ENCODE data around the gene LAMA2. TPM values are rescaled to one million over a fixed set of nuclear protein-coding genes. Genes with fewer than 3 reads are reported as not detected.

LAMA2 gene
- total and polyA plus RNA-seq, 2 of the 8 experiments (the other 6 are each of a cell fraction or from before 2014, with no cell fraction given) = 1.3 to 3.8 TPM

DNA sequence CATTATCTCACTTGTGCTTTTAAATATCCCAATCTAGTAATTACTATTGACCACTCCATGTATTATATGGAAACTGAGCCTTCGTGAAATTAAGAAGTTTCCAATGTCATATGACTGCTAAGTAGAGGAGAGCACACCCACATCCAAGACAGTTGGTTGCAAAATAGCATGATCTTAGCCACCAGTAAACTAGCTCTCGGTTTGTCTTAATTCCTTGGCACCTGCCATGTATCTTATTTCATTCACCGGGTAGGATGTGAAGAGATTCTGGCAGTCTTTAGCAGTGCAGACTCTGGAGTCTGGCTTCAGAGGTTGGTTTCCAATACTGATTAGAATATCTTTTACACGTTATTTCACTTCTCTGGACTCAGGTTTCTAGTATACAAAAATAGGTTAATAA is 270.3 kb downstream of the LAMA2 start:
- Histone ChIP-seq H2BK20ac (ENCODE audit: low read length) (no peak overlapping the region), H4K8ac (ENCODE audit: extremely low read depth, insufficient read depth, low read length) (no peak overlapping the region), H2AK5ac (ENCODE audit: low read depth, low read length) (no peak overlapping the region), H3K23me2 (ENCODE audit: low read depth, low read length) (no peaks in the 10 kb centered on the region), H3K56ac (replicated peaks; ENCODE audit: insufficient read length, low read depth, low read length) (no peak overlapping the region), H3K14ac (ENCODE audit: insufficient read length) (no peak overlapping the region), H3K4me1 (replicated peaks in 1 of 4; ENCODE audit: control insufficient read depth in 3 of 4, insufficient read depth in 4 of 4, low read length in 3 of 4) (no peaks in the 10 kb centered on the region), H3K4ac (replicated peaks; ENCODE audit: insufficient read length, low read depth, low read length) (no peak overlapping the region), H3K79me2 (ENCODE audit: control insufficient read depth in 1 of 2, insufficient read depth in 2 of 2, low read length in 2 of 2) (no peaks in the 10 kb centered on the region), H3K9ac (replicated peaks in 1 of 4; ENCODE audit: extremely low read depth in 1 of 4, low read depth in 3 of 4, low read length in 3 of 4) (no peak overlapping the region), H3K79me1 (ENCODE audit: low read depth, low read length) (no peaks in the 10 kb centered on the region), H3K27ac (ENCODE audit: low read depth, low read length) (no peak overlapping the region), H3K27me3 (replicated peaks in 1 of 4; ENCODE audit: control insufficient read depth in 3 of 4, extremely low read depth in 1 of 4, insufficient read depth in 3 of 4, low read length in 3 of 4) (peaks cover 0 to 1% (median 0%) of the 10 kb centered on the region in 4 experiments; a peak in 1 of 7 replicates), H4K91ac (replicated peaks; ENCODE audit: insufficient read length, low read length) (no peak overlapping the region), H3K18ac (ENCODE audit: extremely low read depth, low read length) (no peak overlapping the region), H3K36me3 (ENCODE audit: control insufficient read depth in 2 of 4, insufficient read depth in 4 of 4, low read length in 3 of 4) (no peaks in the 10 kb centered on the region), H2BK120ac (replicated peaks; ENCODE audit: low read depth, low read length) (no peak overlapping the region), H4K5ac (ENCODE audit: insufficient read length, low read depth, low read length) (no peak overlapping the region), H2BK12ac (ENCODE audit: low read depth, low read length) (no peak overlapping the region), H3K4me3 (ENCODE audit: extremely low read depth in 1 of 4, insufficient read depth in 2 of 4, low read depth in 3 of 4, low read length in 4 of 4) (no peak overlapping the region), H2BK5ac (ENCODE audit: low read depth, low read length) (no peak overlapping the region), H3K23ac (ENCODE audit: insufficient read length) (no peak overlapping the region), H3K4me2 (ENCODE audit: insufficient read depth in 1 of 2, low read depth in 2 of 2, low read length in 2 of 2) (no peak overlapping the region), H2BK15ac (ENCODE audit: low read length) (no peak overlapping the region), H3K9me3 (ENCODE audit: insufficient read depth in 2 of 2, low read depth in 1 of 2, low read length in 1 of 2) (no peaks in the 10 kb centered on the region), H4K20me1 (replicated peaks in 1 of 2; ENCODE audit: control insufficient read depth in 1 of 2, insufficient read depth in 2 of 2, low read length in 2 of 2) (no peaks in the 10 kb centered on the region), H2AFZ (ENCODE audit: low read length) (no peak overlapping the region)
- DNase-seq (ENCODE audit: low read depth in 1 of 2, low spot score in 2 of 2) (no peak), FAIRE-seq (no peak)
- 95% methylated on average over 4 of the region's 4 CpGs; no CpG with 5 or more reads in 1 of the 2 experiments for WGBS, 2 experiments (ENCODE audit: extremely low coverage in 1 of 2, insufficient coverage in 1 of 2, insufficient read length in 1 of 2, insufficient replicate concordance in 2 of 2, low coverage in 1 of 2, low lambda C conversion rate in 2 of 2, missing lambda C conversion rate in 1 of 2)
- POLR2A ChIA-PET (ENCODE audit: partially characterized antibody) = interaction anchor here (0.7 kb wide), 1 partner anchor 30 kb away, joined by 3 read pairs; no protein-coding TSS in a partner anchor
- CTCF ChIA-PET (ENCODE audit: partially characterized antibody) = no interaction called here
- TF ChIP-seq POU5F1 (IDR thresholded peaks at IDR 0.05; ENCODE audit: low read depth, low read length) = no peak
- no peak for TF ChIP-seq RNF2 (IDR thresholded peaks at IDR 0.05; ENCODE audit: borderline replicate concordance, low read depth, low read length, missing control alignments, poor library complexity, severe bottlenecking)
- no peak for TF ChIP-seq FOSL1 (IDR thresholded peaks at IDR 0.05; ENCODE audit: insufficient read depth, low read depth, low read length)
- no peak for TF ChIP-seq GABPA (IDR thresholded peaks at IDR 0.05; ENCODE audit: borderline replicate concordance, insufficient read depth, low read length)
- TF ChIP-seq, protein P1, sequence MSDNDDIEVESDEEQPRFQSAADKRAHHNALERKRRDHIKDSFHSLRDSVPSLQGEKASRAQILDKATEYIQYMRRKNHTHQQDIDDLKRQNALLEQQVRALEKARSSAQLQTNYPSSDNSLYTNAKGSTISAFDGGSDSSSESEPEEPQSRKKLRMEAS (IDR thresholded peaks at IDR 0.05) = no peak
- TF ChIP-seq NANOG (IDR thresholded peaks at IDR 0.05; ENCODE audit: insufficient read depth, low read depth, low read length, poor library complexity, severe bottlenecking) = no peak
- TF ChIP-seq KDM4A (IDR thresholded peaks at IDR 0.05; ENCODE audit: low read depth, low read length, severe bottlenecking) = no peak
- TF ChIP-seq, protein P2, sequence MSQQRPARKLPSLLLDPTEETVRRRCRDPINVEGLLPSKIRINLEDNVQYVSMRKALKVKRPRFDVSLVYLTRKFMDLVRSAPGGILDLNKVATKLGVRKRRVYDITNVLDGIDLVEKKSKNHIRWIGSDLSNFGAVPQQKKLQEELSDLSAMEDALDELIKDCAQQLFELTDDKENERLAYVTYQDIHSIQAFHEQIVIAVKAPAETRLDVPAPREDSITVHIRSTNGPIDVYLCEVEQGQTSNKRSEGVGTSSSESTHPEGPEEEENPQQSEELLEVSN (IDR thresholded peaks at IDR 0.05) = no peak
- no peak for TF ChIP-seq RBBP5 (IDR thresholded peaks at IDR 0.05; ENCODE audit: borderline replicate concordance, low read depth, low read length)
- no peak for TF ChIP-seq NRF1 (IDR thresholded peaks at IDR 0.05; ENCODE audit: low read depth, low read length)
- no peak for TF ChIP-seq MAFK (IDR thresholded peaks at IDR 0.05; ENCODE audit: low read depth, low read length)
- TF ChIP-seq POLR2AphosphoS5 (IDR thresholded peaks at IDR 0.05; ENCODE audit: low read depth, low read length) = no peak
- no peak for TF ChIP-seq TEAD4 (IDR thresholded peaks at IDR 0.05; ENCODE audit: low read depth, low read length)
